Trophoblast cell (in vitro differentiated cells and primary cell): ENCODE results near the gene PDS5B.

Source experiments
- DNase-seq, 2 donors: peaks; one replicate each; pipeline ENCODE4 v3.0.0-alpha.2; 2016
- H2AFZ ChIP-seq: 2 replicates; pipeline ENCODE4 v1.6.1; 2013; ENCODE audit warnings: low read length, moderate library complexity, mild to moderate bottlenecking; ENCODE audit not compliant: insufficient read depth, poor library complexity
- H2AK5ac ChIP-seq: 2 replicates; pipeline ENCODE4 v1.6.1; 2013; ENCODE audit warnings: mild to moderate bottlenecking, low read length
- H2BK120ac ChIP-seq: 2 replicates; pipeline ENCODE4 v1.6.1; 2013; ENCODE audit warnings: low read length, mild to moderate bottlenecking, moderate library complexity; ENCODE audit not compliant: insufficient read depth, poor library complexity
- H2BK12ac ChIP-seq: 2 replicates; pipeline ENCODE4 v1.6.1; 2013; ENCODE audit warnings: mild to moderate bottlenecking, low read length, moderate library complexity
- H2BK5ac ChIP-seq: 2 replicates; pipeline ENCODE4 v1.6.1; 2013; ENCODE audit warnings: low read length, low read depth, moderate library complexity, mild to moderate bottlenecking; ENCODE audit not compliant: poor library complexity
- H3K14ac ChIP-seq: 2 replicates; pipeline ENCODE4 v1.6.1; 2013; ENCODE audit warnings: mild to moderate bottlenecking, low read length
- H3K18ac ChIP-seq: 2 replicates; pipeline ENCODE4 v1.6.1; 2013; ENCODE audit warnings: mild to moderate bottlenecking, low read length
- H3K23ac ChIP-seq: 2 replicates; pipeline ENCODE4 v1.6.1; 2013; ENCODE audit warnings: low read length
- H3K27ac ChIP-seq: 2 replicates; pipeline ENCODE4 v1.5.1; 2013; ENCODE audit warnings: low read depth, mild to moderate bottlenecking, inconsistent platforms, low read length, moderate library complexity
- H3K27me3 ChIP-seq: 2 replicates; pipeline ENCODE4 v1.6.1; 2013; ENCODE audit warnings: inconsistent platforms, mild to moderate bottlenecking, low read length, moderate library complexity; ENCODE audit not compliant: insufficient read depth
- H3K36me3 ChIP-seq, 2 experiments: 1 replicate in 1 of 2; 2 replicates in 1 of 2; pipeline ENCODE4 v1.6.1; 2013; ENCODE audit warnings: low read length in 2 of 2, mild to moderate bottlenecking in 2 of 2, moderate library complexity in 1 of 2; ENCODE audit not compliant: insufficient read depth in 2 of 2, control insufficient read depth in 1 of 2
- H3K4ac ChIP-seq: 2 replicates; pipeline ENCODE4 v1.6.1; 2013; ENCODE audit warnings: low read depth, mild to moderate bottlenecking, low read length, moderate library complexity
- H3K4me1 ChIP-seq, 2 experiments: 1 replicate in 1 of 2; 2 replicates in 1 of 2; pipeline ENCODE4 v1.6.1; 2013; ENCODE audit warnings: low read length in 2 of 2, mild to moderate bottlenecking in 2 of 2, moderate library complexity in 1 of 2; ENCODE audit not compliant: insufficient read depth in 2 of 2, control insufficient read depth in 1 of 2
- H3K4me2 ChIP-seq: 2 replicates; pipeline ENCODE4 v1.6.1; 2013; ENCODE audit warnings: inconsistent platforms, mild to moderate bottlenecking, low read length, moderate library complexity
- H3K4me3 ChIP-seq: 2 replicates; pipeline ENCODE4 v1.5.1; 2013; ENCODE audit warnings: mild to moderate bottlenecking, low read depth, low read length, inconsistent platforms
- H3K79me1 ChIP-seq: one replicate; pipeline ENCODE4 v1.6.1; 2013; ENCODE audit warnings: low read length
- H3K79me2 ChIP-seq: 2 replicates; pipeline ENCODE4 v1.6.1; 2013; ENCODE audit warnings: low read length, mild to moderate bottlenecking; ENCODE audit not compliant: control insufficient read depth, insufficient read depth, poor library complexity
- H3K9ac ChIP-seq: 2 replicates; pipeline ENCODE4 v1.6.1; 2013; ENCODE audit warnings: mild to moderate bottlenecking, low read length
- H3K9me3 ChIP-seq: 2 replicates; pipeline ENCODE4 v1.6.1; 2013; ENCODE audit warnings: low read depth, mild to moderate bottlenecking, control low read depth, inconsistent platforms, low read length; ENCODE audit not compliant: insufficient read depth
- H4K12ac ChIP-seq: 2 replicates; pipeline ENCODE4 v1.6.1; 2013; ENCODE audit warnings: low read depth, mild to moderate bottlenecking, low read length, moderate library complexity
- H4K8ac ChIP-seq: 2 replicates; pipeline ENCODE4 v1.6.1; 2013; ENCODE audit warnings: low read depth, mild to moderate bottlenecking, low read length, moderate library complexity
- H4K91ac ChIP-seq: one replicate; pipeline ENCODE4 v1.6.1; 2013; ENCODE audit warnings: low read depth, mild to moderate bottlenecking, low read length, moderate library complexity
- WGBS: extraction: QIAGEN DNeasy Blood & Tissue Kit; methylation state at CpG from one replicate; pipeline ENCODE4 v1.1.7; 2013; ENCODE audit warnings: missing lambda C conversion rate; ENCODE audit not compliant: insufficient read length, insufficient coverage; ENCODE audit errors: extremely low coverage; 5-methylcytosine and 5-hydroxymethylcytosine counted together

The PDS5B gene

GRCh38 chr13:32823597-32823996, 237.3 kb downstream of the PDS5B start:
- Histone ChIP-seq H2AFZ (no peak overlapping the region), H3K18ac (peak overlapping the region; percentile 19), H3K9ac (no peak overlapping the region), H2AK5ac (no peak overlapping the region), H4K91ac (peak overlapping the region; percentile 58), H3K23ac (no peak overlapping the region), H3K36me3 (no peaks in the 10 kb centered on the region), H3K27me3 (no peaks in the 10 kb centered on the region), H4K8ac (no peak overlapping the region), H3K79me1 (peaks cover 24% of the 10 kb centered on the region), H3K27ac (peak overlapping the region; percentile 83), H3K14ac (peak overlapping the region; percentile 8), H3K4me2 (peak overlapping the region; percentile 22), H3K4me1 (peaks cover 17 to 20% of the 10 kb centered on the region in 2 experiments), H3K4ac (no peak overlapping the region), H2BK5ac (peak overlapping the region; percentile 20), H3K9me3 (no peaks in the 10 kb centered on the region), H3K4me3 (no peak overlapping the region), H2BK12ac (peak overlapping the region; percentile 10), H2BK120ac (no peak overlapping the region), H3K79me2 (peaks cover 1% of the 10 kb centered on the region), H4K12ac (no peak overlapping the region)
- no CpG with 5 or more reads among the region's 5 CpGs for WGBS
- no peak for DNase-seq

GRCh38 chr13:32824061-32824460, 237.8 kb downstream of the PDS5B start:
- Histone ChIP-seq H2BK12ac (peak overlapping the region; percentile 61), H3K4ac (peak overlapping the region; percentile 9), H3K79me1 (peaks cover 26% of the 10 kb centered on the region), H2BK5ac (peak overlapping the region; percentile 52), H3K18ac (peak overlapping the region; percentile 22), H2AK5ac (peak overlapping the region; percentile 1), H2AFZ (no peak overlapping the region), H3K23ac (no peak overlapping the region), H2BK120ac (peak overlapping the region; percentile 20), H3K4me2 (peak overlapping the region; percentile 56), H3K36me3 (no peaks in the 10 kb centered on the region), H4K91ac (peak overlapping the region; percentile 40), H4K12ac (no peak overlapping the region), H3K27me3 (no peaks in the 10 kb centered on the region), H3K79me2 (peaks cover 1% of the 10 kb centered on the region), H3K4me3 (no peak overlapping the region), H3K27ac (peak overlapping the region; percentile 83), H3K9ac (no peak overlapping the region), H4K8ac (peak overlapping the region; percentile 25), H3K4me1 (peaks cover 20 to 23% of the 10 kb centered on the region in 2 experiments), H3K14ac (peak overlapping the region; percentile 7), H3K9me3 (no peaks in the 10 kb centered on the region)
- no CpG with 5 or more reads among the region's 15 CpGs for WGBS
- peak; percentile 40 to 44 for DNase-seq

DNA sequence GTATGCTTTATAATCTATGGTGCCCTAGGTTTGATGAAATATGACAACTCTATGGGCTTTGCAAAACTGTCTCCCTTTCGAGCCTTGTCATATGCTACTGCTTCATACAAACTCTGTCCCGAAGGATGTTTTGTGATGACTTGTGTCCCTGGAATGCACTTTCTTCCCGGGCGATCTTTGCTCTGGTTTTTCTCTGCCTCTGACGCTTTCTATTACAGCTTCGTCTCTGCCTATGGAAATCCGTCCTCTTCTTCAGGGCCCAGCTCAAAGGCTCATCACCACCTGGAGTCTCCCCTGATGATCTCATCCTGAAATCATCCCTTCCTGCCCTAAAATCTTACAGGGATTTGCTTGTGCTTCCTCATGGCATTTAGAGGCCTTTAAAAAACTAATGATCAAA, 238.4 kb downstream of the PDS5B start:
- DNase-seq = peak; percentile 94 to 96
- Histone ChIP-seq H2BK5ac (peak overlapping the region; percentile 52), H3K79me2 (peaks cover 1% of the 10 kb centered on the region), H3K23ac (no peak overlapping the region), H2BK120ac (peak overlapping the region; percentile 20), H3K4me1 (peaks cover 21 to 30% of the 10 kb centered on the region in 2 experiments), H3K9ac (no peak overlapping the region), H3K27ac (peak overlapping the region; percentile 83), H3K79me1 (peaks cover 29% of the 10 kb centered on the region), H3K9me3 (no peaks in the 10 kb centered on the region), H4K8ac (no peak overlapping the region), H3K4ac (no peak overlapping the region), H3K18ac (no peak overlapping the region), H3K14ac (no peak overlapping the region), H3K4me2 (peak overlapping the region; percentile 56), H3K36me3 (no peaks in the 10 kb centered on the region), H2BK12ac (no peak overlapping the region), H3K27me3 (no peaks in the 10 kb centered on the region), H4K91ac (no peak overlapping the region), H4K12ac (no peak overlapping the region), H2AK5ac (no peak overlapping the region), H3K4me3 (no peak overlapping the region), H2AFZ (no peak overlapping the region)
- no CpG with 5 or more reads among the region's 7 CpGs for WGBS

GRCh38 chr13:32825481-32825880, 239.2 kb downstream of the PDS5B start:
- no peak overlapping the region for H3K18ac ChIP-seq
- H4K12ac ChIP-seq = no peak overlapping the region
- no peak for DNase-seq
- no peaks in the 10 kb centered on the region for H3K9me3 ChIP-seq
- H4K91ac ChIP-seq = no peak overlapping the region
- H4K8ac ChIP-seq = no peak overlapping the region
- no peak overlapping the region for H3K4ac ChIP-seq
- H3K79me1 ChIP-seq = peaks cover 32% of the 10 kb centered on the region
- no peaks in the 10 kb centered on the region for H3K27me3 ChIP-seq
- no peak overlapping the region for H2AFZ ChIP-seq
- no peak overlapping the region for H2BK120ac ChIP-seq
- no peak overlapping the region for H3K14ac ChIP-seq
- no peak overlapping the region for H3K9ac ChIP-seq
- H3K4me2 ChIP-seq = no peak overlapping the region
- H2AK5ac ChIP-seq = no peak overlapping the region
- peaks cover 1% of the 10 kb centered on the region for H3K79me2 ChIP-seq
- H2BK12ac ChIP-seq = no peak overlapping the region
- H3K23ac ChIP-seq = no peak overlapping the region
- H2BK5ac ChIP-seq = no peak overlapping the region
- H3K4me1 ChIP-seq = peaks cover 27 to 36% of the 10 kb centered on the region in 2 experiments
- no peak overlapping the region for H3K4me3 ChIP-seq
- WGBS = no CpG with 5 or more reads among the region's 2 CpGs
- no peaks in the 10 kb centered on the region for H3K36me3 ChIP-seq
- peak overlapping the region; percentile 86 for H3K27ac ChIP-seq
